Gastrocnemius medialis (tissue), 4 donors: ENCODE data around the gene GNAQ. TPM values are rescaled to one million over a fixed set of nuclear protein-coding genes. Genes with fewer than 3 reads are reported as not detected.
A peak's percentile ranks its signal among the peaks of the same experiment; 100 is the strongest.

Source experiments
- ATAC-seq, 2 donors: fragments of 150-250 bp; one replicate each; pipeline ENCODE4 v1.9.1; 2016
- DNase-seq, 2 donors: peaks; one replicate each; pipeline ENCODE4 v3.0.0-alpha.2; 2019
- H3K27ac ChIP-seq, 4 donors: fragments of 200-600 bp; sonication (generic); 1 replicate in 1 of 4; 2 replicates in 3 of 4; pipeline ENCODE4 v1.5.1; 2016 to 2018; ENCODE audit warnings: mild to moderate bottlenecking in 2 of 4, moderate library complexity in 1 of 4
- H3K27me3 ChIP-seq, 3 donors: fragments of 200-600 bp; sonication (generic) in 2 of 3; 1 replicate in 1 of 3; 2 replicates in 2 of 3; pipeline versions ENCODE4 v1.5.1 to v1.6.0; 2016 to 2019; ENCODE audit warnings: mild to moderate bottlenecking in 1 of 3, moderate library complexity in 1 of 3
- H3K36me3 ChIP-seq, 2 donors: fragments of 200-600 bp; sonication (generic) in 1 of 2; one replicate each; pipeline ENCODE4 v1.5.1; 2017 to 2018
- H3K4me1 ChIP-seq, 2 donors: fragments of 200-600 bp; sonication (generic) in 1 of 2; one replicate each; pipeline ENCODE4 v1.5.1; 2016 to 2017; ENCODE audit warnings: mild to moderate bottlenecking in 2 of 2
- H3K4me3 ChIP-seq, 4 donors: fragments of 200-600 bp; sonication (generic) in 3 of 4; 1 replicate in 1 of 4; 2 replicates in 3 of 4; pipeline ENCODE4 v1.5.1; 2016 to 2019; ENCODE audit warnings: mild to moderate bottlenecking in 2 of 4
- H3K9me3 ChIP-seq, 3 donors: fragments of 200-600 bp; sonication (generic) in 2 of 3; 1 replicate in 1 of 3; 2 replicates in 2 of 3; pipeline ENCODE4 v1.5.1; 2016 to 2019
- CTCF ChIP-seq, 5 experiments: fragments of 450-650 bp in 3 of 5; fragments of 200-600 bp in 2 of 5; sonication (generic) in 2 of 5; IDR thresholded peaks in 4 of 5; conservative IDR thresholded peaks in 1 of 5; 1 replicate in 4 of 5; 2 replicates in 1 of 5; pipeline ENCODE4 v1.5.1; 2016 to 2019; ENCODE audit warnings: antibody characterized with exemption in 5 of 5, mild to moderate bottlenecking in 3 of 5, moderate library complexity in 3 of 5
- POLR2A ChIP-seq, 2 donors: fragments of 450-650 bp; IDR thresholded peaks; one replicate each; pipeline ENCODE4 v1.6.1; 2017; ENCODE audit warnings: antibody characterized with exemption in 2 of 2, mild to moderate bottlenecking in 2 of 2, moderate library complexity in 2 of 2
- in situ Hi-C, 4 donors: fragments of 200-750 bp; cut with MboI; loops; one replicate each; pipeline versions ENCODE4 v1.15.0 to v1.8.0; 2017; ENCODE audit warnings: low sequenced_read_pairs in 4 of 4
- intact Hi-C: fragments of 100-400 bp; cut with DNase I; formaldehyde crosslinking; loops from one replicate; pipeline ENCODE4 v1.15.1; 2023; ENCODE audit warnings: low total_unique reads
- total RNA-seq, 4 donors: library from RNA; depleted of rRNA; stranded (reverse); fragments of >200 nt; gene quantifications; one replicate each; pipeline versions ENCODE4 v1.1.0 to v1.2.3, GENCODE V29; 2016

Gene GNAQ
- total RNA-seq, 4 donors from 2014 or later = 11.3 to 25.9 (median 18.7) TPM

GRCh38 chr9:77968506-77968905 lies 63.1 kb downstream of the GNAQ start:
- H3K4me1 ChIP-seq = peaks cover under 1 to 2% of the 10 kb centered on the region in 2 donors
- in situ Hi-C loops = no loop called here
- no peak overlapping the region for H3K4me3 ChIP-seq
- H3K36me3 ChIP-seq = no peaks in the 10 kb centered on the region
- DNase-seq = no peak
- TF ChIP-seq CTCF (IDR thresholded peaks at IDR 0.05 in 4 of 5, conservative IDR thresholded peaks at IDR 0.05 in 1 of 5) = no peak
- no peak for TF ChIP-seq POLR2A (IDR thresholded peaks at IDR 0.05)
- ATAC-seq = no peak
- no peaks in the 10 kb centered on the region for H3K9me3 ChIP-seq
- intact Hi-C loops = no loop called here
- no peak overlapping the region for H3K27ac ChIP-seq
- H3K27me3 ChIP-seq = no peaks in the 10 kb centered on the region

GRCh38 chr9:77966718-77967117 lies 64.9 kb downstream of the GNAQ start:
- in situ Hi-C loops (no loop called here), intact Hi-C loops (no loop called here)
- no peak for DNase-seq
- Histone ChIP-seq H3K36me3 (no peaks in the 10 kb centered on the region), H3K4me1 (no peaks in the 10 kb centered on the region), H3K9me3 (no peaks in the 10 kb centered on the region), H3K27me3 (no peaks in the 10 kb centered on the region), H3K4me3 (no peak overlapping the region), H3K27ac (no peak overlapping the region)
- no peak for ATAC-seq
- TF ChIP-seq CTCF (IDR thresholded peaks at IDR 0.05 in 4 of 5, conservative IDR thresholded peaks at IDR 0.05 in 1 of 5) (no peak), POLR2A (IDR thresholded peaks at IDR 0.05) (no peak)

- TF ChIP-seq CTCF (IDR thresholded peaks at IDR 0.05 in 4 of 5, conservative IDR thresholded peaks at IDR 0.05 in 1 of 5) (no peak), POLR2A (IDR thresholded peaks at IDR 0.05) (no peak)
- intact Hi-C loops = no loop called here
- DNase-seq = no peak
- H3K9me3 ChIP-seq = no peaks in the 10 kb centered on the region
- no peak overlapping the region for H3K4me3 ChIP-seq
- peaks cover 4 to 10% of the 10 kb centered on the region in 2 donors for H3K4me1 ChIP-seq
- H3K27me3 ChIP-seq = no peaks in the 10 kb centered on the region
- H3K27ac ChIP-seq = no peak overlapping the region
- in situ Hi-C loops = no loop called here
- no peak for ATAC-seq
- H3K36me3 ChIP-seq = no peaks in the 10 kb centered on the region
Observed at GRCh38 chr9:77965445-77966123, 66.0 kb downstream of the GNAQ start.

- Histone ChIP-seq H3K36me3 (no peaks in the 10 kb centered on the region), H3K4me1 (peaks cover 4 to 13% of the 10 kb centered on the region in 2 donors), H3K4me3 (no peak overlapping the region), H3K27ac (no peak overlapping the region), H3K9me3 (no peaks in the 10 kb centered on the region), H3K27me3 (no peaks in the 10 kb centered on the region)
- in situ Hi-C loops (no loop called here), intact Hi-C loops (no loop called here)
- TF ChIP-seq CTCF (IDR thresholded peaks at IDR 0.05 in 4 of 5, conservative IDR thresholded peaks at IDR 0.05 in 1 of 5) = no peak
- no peak for TF ChIP-seq POLR2A (IDR thresholded peaks at IDR 0.05)
- no peak for ATAC-seq
- DNase-seq = no peak
Observed at GRCh38 chr9:77964258-77964657, 67.4 kb downstream of the GNAQ start.

GRCh38 chr9:77961541-77961940 lies 70.1 kb downstream of the GNAQ start:
- Histone ChIP-seq H3K4me1 (peaks cover 4 to 13% of the 10 kb centered on the region in 2 donors), H3K27me3 (no peaks in the 10 kb centered on the region), H3K9me3 (no peaks in the 10 kb centered on the region), H3K4me3 (no peak overlapping the region), H3K36me3 (no peaks in the 10 kb centered on the region), H3K27ac (peak overlapping the region in 2 of 4 donors; percentile 27 to 52)
- intact Hi-C loops = no loop called here
- no peak for TF ChIP-seq POLR2A (IDR thresholded peaks at IDR 0.05)
- no peak for TF ChIP-seq CTCF (IDR thresholded peaks at IDR 0.05 in 4 of 5, conservative IDR thresholded peaks at IDR 0.05 in 1 of 5)
- in situ Hi-C loops = no loop called here
- DNase-seq (no peak), ATAC-seq (no peak)
